DMS53 (cell line): ENCODE data around the gene GLI1.
"Not testable (repeated sequence)": the region's sequence is repeated elsewhere in the genome, so short reads cannot be mapped to it uniquely, and the experiment has no call there.

Source experiments
- DNase-seq: peaks from one replicate; lab custom pipeline; 2025; lab: John Stamatoyannopoulos, UW

The GLI1 gene

GRCh38 chr12:57497223-57498131 is 37.9 kb downstream of the GLI1 start:
- no peak for DNase-seq

GRCh38 chr12:57498132-57498502 is 38.5 kb downstream of the GLI1 start:
- no peak for DNase-seq

- no peak for DNase-seq
Measured at GRCh38 chr12:57498571-57498970, 39.0 kb downstream of the GLI1 start.

- DNase-seq, result no peak
Measured at GRCh38 chr12:57500213-57500612, 40.6 kb downstream of the GLI1 start.

- DNase-seq, result not testable (repeated sequence)
Measured at GRCh38 chr12:57502311-57502969, 42.9 kb downstream of the GLI1 start.

GRCh38 chr12:57506541-57506940 is 47.0 kb downstream of the GLI1 start:
- not testable (repeated sequence) for DNase-seq

- not testable (repeated sequence) for DNase-seq
Measured at GRCh38 chr12:57507796-57508195, 48.2 kb downstream of the GLI1 start.

GRCh38 chr12:57511161-57511560 is 51.6 kb downstream of the GLI1 start:
- no peak for DNase-seq

GRCh38 chr12:57511588-57512325 is 52.2 kb downstream of the GLI1 start:
- DNase-seq, result no peak

- no peak for DNase-seq
Measured at GRCh38 chr12:57512665-57513064, 53.1 kb downstream of the GLI1 start.

GRCh38 chr12:57513266-57513665 is 53.7 kb downstream of the GLI1 start:
- DNase-seq, result no peak

- DNase-seq, result not testable (repeated sequence)
Measured at GRCh38 chr12:57513677-57514076, 54.1 kb downstream of the GLI1 start.

GRCh38 chr12:57514246-57514645 is 54.7 kb downstream of the GLI1 start:
- not testable (repeated sequence) for DNase-seq

GRCh38 chr12:57514720-57515407 is 55.3 kb downstream of the GLI1 start:
- DNase-seq, result peak; percentile 42

GRCh38 chr12:57515408-57515933 is 55.9 kb downstream of the GLI1 start:
- DNase-seq, result no peak

- DNase-seq, result peak; percentile 30
Measured at GRCh38 chr12:57515934-57516541, 56.5 kb downstream of the GLI1 start.

- DNase-seq, result no peak
Measured at GRCh38 chr12:57516617-57517153, 57.1 kb downstream of the GLI1 start.

- DNase-seq, result peak; percentile 56
Measured at GRCh38 chr12:57517187-57517586, 57.6 kb downstream of the GLI1 start.

- DNase-seq, result not testable (repeated sequence)
Measured at GRCh38 chr12:57517718-57518117, 58.1 kb downstream of the GLI1 start.

GRCh38 chr12:57518176-57518919 is 58.8 kb downstream of the GLI1 start:
- no peak for DNase-seq
